NCI-H1105 (cell line): ENCODE results near the gene ARHGAP8.

ENCODE experiments used
- DNase-seq: peaks from one replicate; lab custom pipeline; 2025; lab: John Stamatoyannopoulos, UW

The ARHGAP8 gene

DNA sequence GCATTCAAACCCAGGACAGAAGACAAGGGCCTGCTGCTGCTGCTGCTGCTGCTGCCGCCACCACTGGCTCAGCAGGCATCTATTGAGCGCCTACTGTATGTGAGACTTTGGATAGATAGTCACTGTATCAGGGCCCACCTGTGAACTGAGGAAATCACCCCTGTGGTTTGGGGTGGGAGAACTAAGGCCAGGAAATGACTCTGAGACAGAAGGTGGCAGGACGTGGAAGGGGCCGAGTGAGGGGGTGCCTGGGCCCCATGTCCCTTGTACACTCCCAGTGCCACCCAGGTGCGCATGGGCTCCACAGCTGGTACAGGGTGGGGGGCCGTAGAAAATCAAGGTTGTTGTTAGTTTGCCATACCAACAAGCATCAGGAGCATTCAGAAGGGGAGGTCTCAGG lies 50.6 kb downstream of the ARHGAP8 start:
- no peak for DNase-seq

- no peak for DNase-seq
These were observed 52.0 kb downstream of the ARHGAP8 start for GRCh38 chr22:44804327-44804726.

DNA sequence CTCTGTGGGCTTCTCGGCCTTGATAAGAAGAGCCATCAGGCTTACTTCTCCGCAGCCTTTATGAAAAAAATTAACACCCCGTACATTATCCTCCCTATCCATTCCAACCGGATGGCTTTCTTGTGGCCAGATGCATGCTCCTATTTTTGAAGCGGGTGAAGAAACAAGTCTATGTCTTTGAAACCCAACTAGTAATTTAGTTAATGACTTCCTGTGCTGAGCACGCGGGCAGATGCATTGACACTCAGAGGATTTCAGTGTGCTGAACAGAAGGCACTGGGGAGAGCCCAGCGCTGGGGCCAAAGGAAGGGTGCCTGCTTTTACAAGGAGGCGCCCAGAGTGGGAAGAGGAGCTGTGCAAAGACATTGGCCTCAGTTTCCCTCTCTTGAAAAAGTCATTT lies 53.3 kb downstream of the ARHGAP8 start:
- DNase-seq, result no peak

- no peak for DNase-seq
These were observed 54.9 kb downstream of the ARHGAP8 start for GRCh38 chr22:44807232-44807631.

GRCh38 chr22:44807915-44808690 lies 55.7 kb downstream of the ARHGAP8 start:
- DNase-seq, result no peak

DNA sequence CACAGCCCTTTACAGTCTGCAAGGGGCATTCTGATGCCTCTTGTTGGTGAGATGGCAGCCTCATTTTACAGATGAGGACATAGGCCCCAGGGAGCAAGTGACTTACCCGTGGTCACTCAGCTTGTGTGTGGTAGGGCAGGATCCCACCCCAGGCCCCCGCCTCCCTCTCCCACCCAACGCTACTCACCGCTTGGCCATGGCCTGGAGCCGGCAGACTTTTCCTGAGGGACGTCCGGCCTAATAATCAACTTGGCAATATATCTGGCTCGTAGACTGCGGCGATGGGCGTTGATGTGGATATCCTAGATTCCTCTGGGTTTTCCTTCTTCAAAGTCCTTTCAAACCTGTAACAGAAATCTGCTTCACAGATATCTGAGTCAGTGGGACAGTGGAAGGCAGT lies 57.1 kb downstream of the ARHGAP8 start:
- DNase-seq, result no peak

- DNase-seq, result no peak
These were observed 58.8 kb downstream of the ARHGAP8 start for GRCh38 chr22:44811141-44811540.

DNA sequence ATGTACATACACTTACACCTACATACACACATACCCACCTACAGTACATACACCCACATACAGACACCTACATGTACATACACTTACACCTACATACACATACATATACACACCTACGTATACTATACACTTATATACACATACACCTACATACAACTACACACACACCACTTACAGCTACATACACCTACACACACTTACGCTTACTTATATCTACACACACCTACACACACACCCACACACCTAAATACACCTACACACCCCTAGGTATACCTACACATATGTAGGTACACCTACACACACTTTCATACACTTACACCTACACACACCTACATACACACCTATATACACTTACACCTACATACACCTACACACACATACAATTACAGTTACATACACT lies 61.0 kb downstream of the ARHGAP8 start:
- no peak for DNase-seq

GRCh38 chr22:44814266-44815098 lies 62.1 kb downstream of the ARHGAP8 start:
- no peak for DNase-seq

- DNase-seq, result no peak
These were observed 63.0 kb downstream of the ARHGAP8 start for GRCh38 chr22:44815099-44816070.

- DNase-seq, result no peak
These were observed 63.8 kb downstream of the ARHGAP8 start for GRCh38 chr22:44816141-44816540.

- DNase-seq, result no peak
These were observed 66.4 kb downstream of the ARHGAP8 start for GRCh38 chr22:44818727-44819126.

DNA sequence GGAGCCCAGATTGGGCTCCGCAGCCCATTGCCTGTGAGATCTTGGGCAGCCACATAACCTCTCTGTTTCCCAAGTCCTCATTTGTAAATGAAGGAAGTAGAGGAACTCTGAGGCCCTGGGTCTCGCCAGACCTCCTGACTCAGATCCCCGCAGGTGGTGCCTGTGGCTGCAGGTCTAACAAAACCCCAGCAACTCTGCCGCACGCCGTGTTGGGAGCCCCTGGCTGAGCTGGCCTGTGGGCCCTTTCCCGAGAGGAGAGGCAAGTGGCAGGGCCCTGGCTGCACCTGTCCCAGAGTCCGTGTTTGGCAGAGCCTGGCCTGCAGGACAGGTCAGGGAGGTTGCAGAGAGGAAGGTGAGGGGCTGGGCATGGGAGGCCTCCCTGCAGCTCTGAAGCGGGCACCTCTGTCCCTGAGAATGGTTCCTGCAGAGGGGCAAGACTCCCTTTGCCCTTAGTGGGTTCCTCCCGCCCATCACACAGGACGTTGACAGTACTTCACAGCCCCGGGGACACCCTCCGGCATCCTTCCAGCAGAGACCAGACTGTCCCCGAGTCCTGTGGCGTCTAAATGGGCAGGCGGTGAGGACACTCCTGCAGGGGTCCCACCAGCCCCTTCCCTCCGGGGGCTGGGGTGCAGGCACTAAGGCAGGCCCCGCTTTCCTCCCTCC lies 67.7 kb downstream of the ARHGAP8 start:
- DNase-seq, result no peak

DNA sequence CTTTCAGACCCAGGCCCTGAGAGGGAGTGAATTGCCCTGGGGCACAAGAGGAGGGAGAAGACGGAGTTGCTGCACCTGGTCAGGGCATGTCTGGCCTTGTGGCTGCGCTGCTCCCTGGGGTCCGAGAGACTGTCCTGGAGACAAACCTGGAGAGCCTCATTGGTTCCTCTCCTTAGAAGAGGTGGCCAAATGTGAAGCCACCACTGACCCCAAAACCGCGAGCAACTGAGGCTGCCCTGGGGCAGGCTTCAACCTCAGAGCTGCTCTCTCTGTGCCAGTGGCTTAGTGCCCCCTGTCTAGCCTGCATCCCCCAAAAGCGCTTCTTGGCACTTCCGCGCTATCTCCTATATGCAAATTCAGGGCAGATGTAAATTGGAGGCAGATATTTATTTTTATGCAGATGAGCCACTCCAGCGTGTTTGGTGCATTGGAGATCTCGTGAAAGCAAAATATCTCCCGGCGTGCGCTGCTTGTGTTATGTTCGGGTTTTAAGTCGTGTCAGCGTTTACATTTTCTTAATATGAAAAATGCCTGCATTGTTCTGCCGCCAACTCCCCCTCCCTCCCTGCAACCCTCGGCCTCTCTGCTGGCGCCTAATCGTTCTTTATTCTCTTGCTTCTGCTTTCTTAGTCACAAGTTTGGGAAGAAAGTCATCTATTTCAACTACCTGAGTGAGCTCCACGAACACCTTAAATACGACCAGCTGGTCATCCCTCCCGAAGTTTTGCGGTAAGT lies 69.5 kb downstream of the ARHGAP8 start:
- DNase-seq, result no peak

DNA sequence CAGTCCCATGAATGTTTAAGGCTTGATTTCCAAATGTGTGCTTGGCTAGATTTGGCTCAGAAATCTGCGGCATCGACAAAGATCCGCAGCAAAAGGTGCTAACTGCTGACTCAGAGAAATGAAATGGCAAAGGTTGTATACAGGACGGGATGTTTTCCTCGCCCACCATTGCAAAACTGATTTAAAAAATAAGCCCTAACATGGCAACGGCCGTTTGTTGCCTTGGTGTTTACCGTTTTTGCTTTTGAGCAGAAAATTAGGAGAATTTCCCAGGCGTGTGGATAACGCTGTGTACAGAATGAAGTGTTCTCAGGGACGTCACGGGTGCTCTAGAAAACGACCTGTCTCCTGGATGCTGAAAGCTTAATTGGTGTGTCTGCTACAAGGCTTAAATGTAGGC lies 70.2 kb downstream of the ARHGAP8 start:
- DNase-seq, result no peak

- no peak for DNase-seq
These were observed 71.0 kb downstream of the ARHGAP8 start for GRCh38 chr22:44823396-44823795.

DNA sequence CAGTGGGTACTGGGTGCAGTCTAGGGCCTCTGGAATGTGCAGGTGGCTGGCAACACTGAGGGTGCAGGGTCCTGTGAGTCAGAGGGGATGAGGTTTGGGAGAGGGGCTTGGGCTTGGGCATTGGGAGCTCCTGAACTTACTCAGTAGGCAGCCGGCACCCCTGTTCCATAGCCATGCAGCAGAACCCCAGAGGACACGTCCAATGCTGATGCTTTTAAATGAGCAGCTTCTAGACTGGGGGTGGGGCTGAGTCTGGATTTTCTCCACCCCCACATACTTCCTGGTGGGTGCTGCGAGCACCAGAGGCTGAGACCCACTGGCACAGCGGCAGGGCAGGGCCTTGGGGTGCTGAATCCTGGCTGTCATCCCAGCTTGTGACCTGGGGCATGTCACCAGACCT lies 71.4 kb downstream of the ARHGAP8 start:
- no peak for DNase-seq

DNA sequence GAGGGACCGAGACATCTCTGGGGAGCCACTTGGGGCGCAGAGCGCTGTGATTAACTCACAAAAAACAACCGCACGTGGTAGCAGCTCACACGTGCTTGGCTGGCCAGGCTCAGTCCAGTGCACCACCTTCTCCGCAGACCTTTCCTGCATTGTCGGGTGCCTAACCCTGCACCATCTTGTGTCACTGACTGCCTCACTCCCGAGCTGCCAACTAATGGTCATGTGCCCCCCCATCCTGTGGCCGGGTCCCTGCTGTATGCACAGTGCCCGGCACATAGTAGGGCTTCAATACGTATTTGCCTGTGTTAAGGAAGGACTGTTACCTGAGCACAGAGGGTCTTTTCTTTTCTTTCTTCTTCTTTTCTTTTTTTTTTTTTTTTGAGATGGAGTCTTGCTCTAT lies 71.9 kb downstream of the ARHGAP8 start:
- DNase-seq, result no peak

- no peak for DNase-seq
These were observed 73.2 kb downstream of the ARHGAP8 start for GRCh38 chr22:44825310-44826150.

GRCh38 chr22:44827666-44828190 lies 75.4 kb downstream of the ARHGAP8 start:
- no peak for DNase-seq
